GM10266 (cell line): Measurements from ENCODE around the gene ARHGAP10.

Experiments
- DNase-seq: peaks from one replicate; pipeline ENCODE4 v3.0.0; 2012; ENCODE audit errors: extremely low spot score
- TF ChIP-seq, protein P1 (sequence below): IDR thresholded peaks from 2 replicates; pipeline ENCODE4 v1.5.1; 2012; ENCODE audit warnings: mild to moderate bottlenecking, low read depth; ENCODE audit not compliant: control insufficient read depth, insufficient read depth; ENCODE audit errors: missing control alignments

ARHGAP10 gene

DNA sequence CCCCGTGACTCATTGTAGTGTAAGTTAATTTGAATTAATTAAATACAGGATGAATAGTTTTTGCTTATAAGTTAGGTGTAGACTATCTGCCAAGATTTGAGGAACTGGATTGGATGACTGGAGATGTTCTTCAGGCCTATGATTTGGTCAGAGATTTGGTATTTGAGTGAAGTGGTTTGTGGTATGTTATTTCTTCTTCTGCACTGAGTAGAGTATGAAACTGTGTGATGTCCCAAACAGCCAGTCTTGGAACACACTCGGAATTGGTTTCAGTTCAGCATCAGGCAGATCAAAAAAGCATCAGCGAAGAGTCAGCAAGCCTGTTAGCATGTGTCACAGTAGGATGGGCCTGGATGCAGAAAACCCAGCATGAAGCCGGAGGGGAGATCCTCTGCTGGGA is 294.1 kb downstream of the ARHGAP10 start:
- DNase-seq: no peak
- TF ChIP-seq, protein P1, sequence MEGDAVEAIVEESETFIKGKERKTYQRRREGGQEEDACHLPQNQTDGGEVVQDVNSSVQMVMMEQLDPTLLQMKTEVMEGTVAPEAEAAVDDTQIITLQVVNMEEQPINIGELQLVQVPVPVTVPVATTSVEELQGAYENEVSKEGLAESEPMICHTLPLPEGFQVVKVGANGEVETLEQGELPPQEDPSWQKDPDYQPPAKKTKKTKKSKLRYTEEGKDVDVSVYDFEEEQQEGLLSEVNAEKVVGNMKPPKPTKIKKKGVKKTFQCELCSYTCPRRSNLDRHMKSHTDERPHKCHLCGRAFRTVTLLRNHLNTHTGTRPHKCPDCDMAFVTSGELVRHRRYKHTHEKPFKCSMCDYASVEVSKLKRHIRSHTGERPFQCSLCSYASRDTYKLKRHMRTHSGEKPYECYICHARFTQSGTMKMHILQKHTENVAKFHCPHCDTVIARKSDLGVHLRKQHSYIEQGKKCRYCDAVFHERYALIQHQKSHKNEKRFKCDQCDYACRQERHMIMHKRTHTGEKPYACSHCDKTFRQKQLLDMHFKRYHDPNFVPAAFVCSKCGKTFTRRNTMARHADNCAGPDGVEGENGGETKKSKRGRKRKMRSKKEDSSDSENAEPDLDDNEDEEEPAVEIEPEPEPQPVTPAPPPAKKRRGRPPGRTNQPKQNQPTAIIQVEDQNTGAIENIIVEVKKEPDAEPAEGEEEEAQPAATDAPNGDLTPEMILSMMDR: no peak

DNA sequence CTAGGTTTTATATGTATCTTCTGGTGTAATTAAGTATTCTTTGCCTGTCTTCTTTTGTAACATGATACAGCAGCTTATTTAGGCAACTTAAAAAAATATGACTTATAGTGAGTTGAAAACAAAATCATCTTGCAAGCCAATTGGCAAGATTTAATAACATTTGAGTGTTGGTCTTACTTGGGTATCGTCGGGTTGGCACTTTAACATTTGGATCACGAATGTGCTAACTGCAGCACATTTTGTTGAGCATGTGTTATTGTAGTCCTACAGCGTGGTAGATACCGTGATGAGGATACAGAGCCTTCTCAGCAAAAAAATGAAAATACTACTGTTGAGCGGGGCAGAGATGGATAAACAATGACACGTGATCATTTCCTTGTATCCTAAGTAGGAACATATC is 295.3 kb downstream of the ARHGAP10 start:
- TF ChIP-seq, protein P1: no peak
- DNase-seq: no peak

- TF ChIP-seq, protein P1: no peak
- no peak for DNase-seq
Measured at GRCh38 chr4:148029781-148030180, 297.9 kb downstream of the ARHGAP10 start.

DNA sequence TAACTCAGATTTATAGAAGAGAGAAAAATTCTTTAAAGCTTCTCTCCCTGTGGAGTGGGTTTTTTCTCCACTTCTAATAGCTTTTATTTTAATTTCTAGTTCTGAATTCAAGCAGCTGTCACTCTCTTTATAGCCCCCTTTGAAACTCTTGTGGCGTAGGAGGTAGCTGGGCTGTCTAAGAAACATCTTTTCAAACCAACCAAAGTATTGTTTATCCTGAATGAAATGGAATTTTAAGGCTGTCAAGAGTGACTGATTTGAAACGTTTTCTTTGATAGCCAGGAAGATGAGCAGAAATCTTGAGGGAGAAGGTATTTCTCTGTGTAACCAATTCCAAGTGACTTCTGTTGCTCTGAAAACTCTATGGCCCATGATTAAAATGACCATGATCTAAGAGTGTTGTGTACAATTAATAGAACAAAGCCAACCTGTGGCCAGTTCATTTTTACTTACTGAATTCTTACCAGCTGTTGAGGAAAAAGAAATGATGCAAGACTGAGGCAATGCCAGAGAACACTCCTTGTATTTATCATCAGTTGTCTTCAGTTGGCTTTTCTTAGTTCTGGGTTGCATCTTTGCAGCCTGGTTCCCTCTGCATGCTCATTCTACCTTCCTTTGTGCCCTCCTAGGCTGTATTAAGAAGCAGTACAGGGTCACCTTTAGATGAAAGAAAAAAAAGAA is 298.4 kb downstream of the ARHGAP10 start:
- TF ChIP-seq, protein P1: no peak
- DNase-seq: no peak

- TF ChIP-seq, protein P1: no peak
- no peak for DNase-seq
Measured at GRCh38 chr4:148034813-148035212, 302.9 kb downstream of the ARHGAP10 start.

DNA sequence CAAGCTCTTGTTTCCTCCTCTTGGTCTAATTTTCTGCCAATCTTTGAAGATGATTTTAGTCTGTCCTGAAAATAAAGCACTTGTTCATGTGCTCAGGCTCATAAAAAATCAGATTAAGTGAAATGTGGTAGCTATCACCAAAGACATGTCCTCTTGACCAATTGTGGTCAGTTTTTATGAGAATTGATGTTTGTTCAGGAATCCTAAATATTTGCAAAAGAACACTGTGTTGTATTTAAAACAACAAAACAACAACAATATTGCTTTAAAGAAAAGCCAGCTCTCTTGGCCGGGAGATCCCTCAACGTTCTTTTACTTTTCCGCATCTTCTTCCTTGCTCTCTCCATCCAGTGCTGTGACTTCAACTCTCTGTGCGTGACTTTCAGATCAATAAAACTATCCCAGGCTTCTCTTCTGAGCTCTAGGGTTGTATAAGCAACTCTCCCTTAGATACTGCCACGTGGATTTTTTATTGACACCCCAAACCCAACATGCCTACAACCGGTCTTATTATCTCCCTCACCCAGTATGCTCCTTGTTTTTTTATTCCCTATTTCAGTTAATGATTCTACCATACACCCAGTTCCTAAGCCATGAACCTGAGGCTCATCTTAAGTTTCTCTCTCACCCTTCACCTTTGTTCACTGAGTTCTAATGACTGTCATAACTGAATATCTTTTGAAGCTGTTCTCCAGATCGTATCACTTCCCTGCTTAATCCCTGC is 309.9 kb downstream of the ARHGAP10 start:
- no peak for DNase-seq
- TF ChIP-seq, protein P1: no peak
